ENCODE data around the gene CCDC182.

CCDC182 gene

DNA sequence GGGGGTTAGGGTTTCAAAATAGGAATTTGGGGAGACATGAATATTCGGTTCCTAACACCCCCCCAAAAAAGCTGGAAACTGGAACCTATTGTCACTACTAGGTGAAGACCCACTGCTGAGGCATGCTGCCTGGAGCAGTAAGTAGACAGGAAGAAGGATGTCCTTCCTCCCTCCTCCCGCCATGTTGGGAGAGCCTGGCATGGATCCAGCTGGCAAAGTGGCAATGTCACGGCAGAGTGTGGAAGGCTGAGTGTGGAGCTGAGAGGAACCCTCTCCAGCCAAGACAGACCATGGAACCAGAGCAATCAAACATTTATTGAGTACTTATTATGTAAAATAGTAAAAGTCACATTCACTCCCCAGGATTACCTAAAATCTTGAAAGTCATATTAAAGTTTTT, 49.0 kb downstream of the CCDC182 start:
- DNase-seq = no peak
